ENCODE results near the gene AQR. TPM values are rescaled to one million over a fixed set of nuclear protein-coding genes. Genes with fewer than 3 reads are reported as not detected.

AQR gene
- total and polyA plus RNA-seq, 10 of the 15 experiments (the other 5 are each of a cell fraction or from before 2014, with no cell fraction given): 18.2 to 53.5 (median 32.6) TPM

- no peaks in the 10 kb centered on the region for H3K27me3 ChIP-seq (replicated peaks in 1 of 2; ENCODE audit: control insufficient read depth in 2 of 2, insufficient read depth in 2 of 2, low read length in 1 of 2)
- H3K4me3 ChIP-seq: peak overlapping the region; percentile 97
- BruUV-seq (replicated peaks): no TSS peak
- ATAC-seq (peak; percentile 17), DNase-seq (ENCODE audit: low read depth, low spot score) (no peak), FAIRE-seq (peak; percentile 23)
- ChIA-PET SMC1A (ENCODE audit: uncharacterized antibody, unreplicated experiment) (interaction anchor here (2.0 kb wide), 1 partner anchor 14 kb away, joined by 4 read pairs; no protein-coding TSS in a partner anchor), RAD21 (ENCODE audit: unreplicated experiment) (interaction anchor here (2.6 kb wide), 1 partner anchor 17 kb away, joined by 10 read pairs; the partner anchor contains the start of gene AQR), CTCF (interaction anchor here (1.1 to 9.3 kb wide), 2 partner anchors 9 to 17 kb away, joined by 3 to 81 read pairs; partner anchors contain the start of gene AQR), POLR2A (interaction anchor here (1.3 to 3.4 kb wide), 3 partner anchors 8 to 17 kb away, joined by 4 to 33 read pairs (median 8); partner anchors contain the start of gene AQR)
- H3K79me2 ChIP-seq (ENCODE audit: control insufficient read depth, insufficient read depth, low read length): peaks cover 46% of the 10 kb centered on the region
- peaks cover 0 to 17% of the 10 kb centered on the region in 2 experiments; a peak in 2 of 4 replicates for H3K36me3 ChIP-seq (ENCODE audit: control insufficient read depth in 2 of 2, insufficient read depth in 2 of 2, low read length in 1 of 2)
- H3K27ac ChIP-seq (ENCODE audit: control insufficient read depth, insufficient read depth): peak overlapping the region; percentile 96
- peak overlapping the region; percentile 96; the same call in 1 of the 2 replicates for H3K9ac ChIP-seq (ENCODE audit: control insufficient read depth, insufficient read depth, low read length)
- peaks cover 12% of the 10 kb centered on the region for H3K4me1 ChIP-seq (ENCODE audit: control insufficient read depth, insufficient read depth, low read length)
- H2AFZ ChIP-seq (ENCODE audit: control insufficient read depth, low read depth, low read length): no peak overlapping the region
- peak overlapping the region; percentile 95 for H3K4me2 ChIP-seq (ENCODE audit: control insufficient read depth, insufficient read depth)
- WGBS (ENCODE audit: insufficient coverage, insufficient replicate concordance, low lambda C conversion rate, missing lambda C conversion rate): 3% methylated on average over 1 of the region's 1 CpG
- in situ Hi-C loops (cut with MboI): no loop called here
- intact Hi-C loops (cut with micrococcal nuclease; ENCODE audit: unreplicated experiment): loop anchor here (10.0 kb wide), 1 partner anchor 148 kb away; no protein-coding TSS in a partner anchor
- H3K9me3 ChIP-seq (replicated peaks; ENCODE audit: control insufficient read depth, insufficient read depth, low read length): no peaks in the 10 kb centered on the region
- H4K20me1 ChIP-seq (ENCODE audit: control insufficient read depth, insufficient read depth): 0 out of 2 replicates have a peak, but pooled peaks cover 5% of the 10 kb centered on the region
- TF ChIP-seq MTA3 (IDR thresholded peaks at IDR 0.05; ENCODE audit: borderline replicate concordance, low read length) (no peak), ZBTB4 (CRISPR knock-in tag; IDR thresholded peaks at IDR 0.05) (no peak), CHD1 (IDR thresholded peaks at IDR 0.05; ENCODE audit: low read depth, low read length) (no peak), RAD51 (IDR thresholded peaks at IDR 0.05) (no peak), HDAC2 (IDR thresholded peaks at IDR 0.05) (no peak), ZZZ3 (IDR thresholded peaks at IDR 0.05; ENCODE audit: control insufficient read depth, insufficient read length, low read depth) (no peak), BHLHE40 (IDR thresholded peaks at IDR 0.05; ENCODE audit: borderline replicate concordance in 1 of 2, low read depth in 2 of 2, low read length in 1 of 2) (no peak), ZNF592 (IDR thresholded peaks at IDR 0.05) (no peak), SREBF2 (IDR thresholded peaks at IDR 0.05; ENCODE audit: low read length) (no peak), CBX3 (IDR thresholded peaks at IDR 0.05; ENCODE audit: borderline replicate concordance, low read depth) (no peak), CREB1 (IDR thresholded peaks at IDR 0.05; ENCODE audit: low read depth) (no peak), RELA (IDR thresholded peaks at IDR 0.05; ENCODE audit: borderline replicate concordance, partially characterized antibody) (no peak), ASH2L (IDR thresholded peaks at IDR 0.05; ENCODE audit: borderline replicate concordance, low read depth) (no peak), TCF12 (IDR thresholded peaks at IDR 0.05; ENCODE audit: low read depth, low read length) (no peak), BACH1 (IDR thresholded peaks at IDR 0.05; ENCODE audit: borderline replicate concordance) (no peak), SUZ12 (IDR thresholded peaks at IDR 0.05; ENCODE audit: unreplicated experiment) (no peak)
- TF ChIP-seq, protein P1, sequence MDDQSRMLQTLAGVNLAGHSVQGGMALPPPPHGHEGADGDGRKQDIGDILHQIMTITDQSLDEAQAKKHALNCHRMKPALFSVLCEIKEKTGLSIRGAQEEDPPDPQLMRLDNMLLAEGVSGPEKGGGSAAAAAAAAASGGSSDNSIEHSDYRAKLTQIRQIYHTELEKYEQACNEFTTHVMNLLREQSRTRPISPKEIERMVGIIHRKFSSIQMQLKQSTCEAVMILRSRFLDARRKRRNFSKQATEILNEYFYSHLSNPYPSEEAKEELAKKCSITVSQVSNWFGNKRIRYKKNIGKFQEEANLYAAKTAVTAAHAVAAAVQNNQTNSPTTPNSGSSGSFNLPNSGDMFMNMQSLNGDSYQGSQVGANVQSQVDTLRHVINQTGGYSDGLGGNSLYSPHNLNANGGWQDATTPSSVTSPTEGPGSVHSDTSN (IDR thresholded peaks at IDR 0.05; ENCODE audit: insufficient replicate concordance, low read depth, low read length): no peak
Measured at GRCh38 chr15:34986326-34986725, 16.8 kb upstream of the AQR start.

Data from GM12878 (cell line).